Right forelimb (tissue), 1 donor: Measurements from ENCODE around the gene SYT12.
"Not testable (repeated sequence)": the region's sequence is repeated elsewhere in the genome, so short reads cannot be mapped to it uniquely, and the experiment has no call there.

Source experiments
- DNase-seq: peaks from one replicate; pipeline ENCODE4 v3.0.0-alpha.2; 2018

The SYT12 gene

GRCh38 chr11:66999555-66999954, 23.4 kb upstream of the SYT12 start:
- no peak for DNase-seq

GRCh38 chr11:67001332-67001731, 21.6 kb upstream of the SYT12 start:
- DNase-seq: no peak

GRCh38 chr11:67002297-67002913, 20.5 kb upstream of the SYT12 start:
- DNase-seq: no peak

GRCh38 chr11:67002921-67003411, 20.0 kb upstream of the SYT12 start:
- DNase-seq: no peak

GRCh38 chr11:67005200-67005599, 17.7 kb upstream of the SYT12 start:
- DNase-seq: not testable (repeated sequence)

GRCh38 chr11:67006029-67006884, 16.7 kb upstream of the SYT12 start:
- DNase-seq: no peak

- DNase-seq: no peak
These were observed 15.8 kb upstream of the SYT12 start for GRCh38 chr11:67007126-67007525.

- no peak for DNase-seq
These were observed 12.5 kb upstream of the SYT12 start for GRCh38 chr11:67010296-67010905.

GRCh38 chr11:67013511-67014045, 9.4 kb upstream of the SYT12 start:
- DNase-seq: no peak

GRCh38 chr11:67014343-67014742, 8.6 kb upstream of the SYT12 start:
- DNase-seq: no peak

- DNase-seq: no peak
These were observed 7.9 kb upstream of the SYT12 start for GRCh38 chr11:67015048-67015447.

- DNase-seq: no peak
These were observed 6.4 kb upstream of the SYT12 start for GRCh38 chr11:67016550-67016949.

- no peak for DNase-seq
These were observed 2.0 kb upstream of the SYT12 start for GRCh38 chr11:67020949-67021348.

GRCh38 chr11:67022341-67022933, 497 bp upstream of the SYT12 start:
- DNase-seq: no peak

- no peak for DNase-seq
These were observed 1.0 kb downstream of the SYT12 start for GRCh38 chr11:67023957-67024353.

GRCh38 chr11:67024410-67024809, 1.5 kb downstream of the SYT12 start:
- DNase-seq: no peak

- DNase-seq: no peak
These were observed 2.0 kb downstream of the SYT12 start for GRCh38 chr11:67024966-67025365.

GRCh38 chr11:67025750-67026149, 2.8 kb downstream of the SYT12 start:
- no peak for DNase-seq

GRCh38 chr11:67026941-67027340, 4.0 kb downstream of the SYT12 start:
- DNase-seq: no peak

GRCh38 chr11:67027483-67027930, 4.6 kb downstream of the SYT12 start:
- no peak for DNase-seq

GRCh38 chr11:67027943-67028542, 5.1 kb downstream of the SYT12 start:
- no peak for DNase-seq

GRCh38 chr11:67029146-67029545, 6.2 kb downstream of the SYT12 start:
- no peak for DNase-seq

- no peak for DNase-seq
These were observed 8.0 kb downstream of the SYT12 start for GRCh38 chr11:67030976-67031375.
